ENCODE results near the gene COL3A1.

COL3A1 gene

DNA sequence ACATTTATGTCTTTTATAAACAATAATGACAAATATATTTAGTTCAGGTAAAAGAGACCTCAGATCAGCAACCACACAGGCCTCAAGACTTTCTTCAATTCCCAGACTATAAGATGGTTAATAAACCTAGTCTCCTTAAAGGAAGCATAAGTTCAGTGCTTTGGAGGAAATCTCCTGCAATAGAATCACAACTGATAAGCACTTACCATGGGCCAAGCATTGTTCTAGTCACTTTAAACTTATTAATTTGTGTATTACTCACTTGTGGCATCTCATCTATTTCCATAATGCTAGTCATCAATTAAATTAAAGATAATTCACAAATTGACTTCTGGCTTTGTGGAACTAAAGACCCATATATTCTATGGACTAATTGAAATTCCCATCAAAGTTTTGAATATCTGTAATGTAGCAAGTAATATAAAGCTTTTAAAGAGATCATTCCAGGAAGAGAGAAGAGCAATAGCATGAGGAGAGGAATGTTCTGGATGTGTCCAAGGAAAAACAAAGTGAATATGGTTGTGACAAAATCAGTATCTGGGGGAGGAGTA lies 42.2 kb downstream of the COL3A1 start:
- H3K9me3 ChIP-seq (ENCODE audit: control insufficient read depth, insufficient read depth, low read length), result no peaks in the 10 kb centered on the region
- no peaks in the 10 kb centered on the region for H3K36me3 ChIP-seq (ENCODE audit: control insufficient read depth, insufficient read depth, low read length)
- H3K4me1 ChIP-seq (ENCODE audit: control insufficient read depth, insufficient read depth, low read length), result peaks cover 12% of the 10 kb centered on the region; the same call in 1 of the 2 replicates
- no peak overlapping the region for H3K27ac ChIP-seq (ENCODE audit: low read depth, low read length)
- H3K4me3 ChIP-seq (ENCODE audit: low read depth, low read length), result no peak overlapping the region
- H3K27me3 ChIP-seq (ENCODE audit: control insufficient read depth, insufficient read depth, low read length), result no peaks in the 10 kb centered on the region
- no peak overlapping the region for H3K9ac ChIP-seq (ENCODE audit: low read depth, low read length)

DNA sequence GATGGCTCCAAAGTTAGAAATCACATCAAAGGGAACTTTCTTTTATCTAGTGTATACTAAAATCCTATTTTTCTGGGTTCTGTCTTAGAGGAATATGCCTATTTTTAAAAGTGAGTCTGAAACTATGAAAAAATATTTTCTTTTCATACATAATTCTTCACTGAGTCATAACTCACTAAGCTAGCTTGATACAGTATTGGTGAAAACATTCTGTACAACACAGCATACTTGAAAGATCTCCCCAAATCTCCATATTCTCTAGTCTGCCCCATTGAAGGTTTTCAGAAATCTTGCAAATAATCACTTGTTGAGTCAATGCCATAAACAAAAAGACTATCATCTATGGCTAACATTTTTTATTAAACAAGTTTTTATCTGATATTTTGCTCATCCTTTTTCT lies 44.5 kb downstream of the COL3A1 start:
- Histone ChIP-seq H3K4me1 (ENCODE audit: control insufficient read depth, insufficient read depth, low read length) (peaks cover 12% of the 10 kb centered on the region; the same call in 1 of the 2 replicates), H3K4me3 (ENCODE audit: low read depth, low read length) (no peak overlapping the region), H3K27ac (ENCODE audit: low read depth, low read length) (no peak overlapping the region)

DNA sequence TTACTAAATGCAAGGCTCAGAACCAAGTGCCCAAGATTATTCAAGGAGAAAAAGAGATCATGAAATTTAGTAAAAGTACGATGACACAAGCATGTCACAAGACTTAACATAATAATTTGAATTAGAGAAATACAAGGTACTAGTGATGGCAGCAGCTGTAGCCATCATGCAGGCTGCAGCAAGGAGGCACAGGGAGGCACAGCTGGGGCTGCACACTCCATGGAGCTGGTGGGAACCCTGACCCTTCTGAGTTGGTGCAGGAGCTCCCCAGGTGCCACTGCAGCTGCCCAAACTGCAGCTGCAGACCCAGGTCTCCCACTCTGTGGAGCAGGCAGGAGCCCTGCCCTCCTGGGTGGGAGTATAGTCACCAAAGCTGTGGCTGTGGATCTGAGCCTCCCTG lies 46.0 kb downstream of the COL3A1 start:
- no peak overlapping the region for H3K27ac ChIP-seq (ENCODE audit: low read depth, low read length)
- H3K27me3 ChIP-seq (ENCODE audit: control insufficient read depth, insufficient read depth, low read length), result no peaks in the 10 kb centered on the region
- H3K9me3 ChIP-seq (ENCODE audit: control insufficient read depth, insufficient read depth, low read length), result no peaks in the 10 kb centered on the region
- peaks cover 6% of the 10 kb centered on the region; the same call in 1 of the 2 replicates for H3K4me1 ChIP-seq (ENCODE audit: control insufficient read depth, insufficient read depth, low read length)
- H3K9ac ChIP-seq (ENCODE audit: low read depth, low read length), result no peak overlapping the region
- H3K4me3 ChIP-seq (ENCODE audit: low read depth, low read length), result no peak overlapping the region
- H3K36me3 ChIP-seq (ENCODE audit: control insufficient read depth, insufficient read depth, low read length), result no peaks in the 10 kb centered on the region

More for the DNA sequence above, 44.5 kb downstream of the COL3A1 start:
- Histone ChIP-seq H3K9me3 (ENCODE audit: control insufficient read depth, insufficient read depth, low read length) (no peaks in the 10 kb centered on the region), H3K36me3 (ENCODE audit: control insufficient read depth, insufficient read depth, low read length) (no peaks in the 10 kb centered on the region), H3K27me3 (ENCODE audit: control insufficient read depth, insufficient read depth, low read length) (no peaks in the 10 kb centered on the region), H3K9ac (ENCODE audit: low read depth, low read length) (no peak overlapping the region)

DNA sequence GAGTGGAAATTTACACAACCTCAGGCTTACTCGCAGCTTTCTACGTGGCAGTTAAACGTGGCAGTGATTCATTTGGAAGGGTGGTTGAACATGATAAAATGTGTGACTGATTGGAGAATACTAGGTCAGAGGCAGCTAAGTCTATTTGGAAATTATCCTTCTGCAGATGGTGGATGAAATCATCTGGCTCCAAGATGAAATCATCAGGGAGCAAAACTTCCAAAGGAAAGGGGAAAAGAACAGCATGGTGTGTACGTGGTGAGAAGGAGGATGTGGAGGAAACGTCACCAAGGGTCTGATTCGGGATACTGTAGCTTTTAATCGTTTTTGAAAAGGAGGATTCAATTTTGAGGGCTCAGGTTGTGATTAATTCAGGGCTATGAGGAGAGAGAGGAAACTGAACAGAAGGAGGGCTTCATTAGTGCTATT lies 47.9 kb downstream of the COL3A1 start:
- no peak overlapping the region for H3K9ac ChIP-seq (ENCODE audit: low read depth, low read length)
- no peak overlapping the region for H3K4me3 ChIP-seq (ENCODE audit: low read depth, low read length)
- H3K27ac ChIP-seq (ENCODE audit: low read depth, low read length), result no peak overlapping the region
- H3K9me3 ChIP-seq (ENCODE audit: control insufficient read depth, insufficient read depth, low read length), result no peaks in the 10 kb centered on the region
- no peaks in the 10 kb centered on the region for H3K36me3 ChIP-seq (ENCODE audit: control insufficient read depth, insufficient read depth, low read length)
- H3K4me1 ChIP-seq (ENCODE audit: control insufficient read depth, insufficient read depth, low read length), result no peaks in the 10 kb centered on the region
- no peaks in the 10 kb centered on the region for H3K27me3 ChIP-seq (ENCODE audit: control insufficient read depth, insufficient read depth, low read length)

DNA sequence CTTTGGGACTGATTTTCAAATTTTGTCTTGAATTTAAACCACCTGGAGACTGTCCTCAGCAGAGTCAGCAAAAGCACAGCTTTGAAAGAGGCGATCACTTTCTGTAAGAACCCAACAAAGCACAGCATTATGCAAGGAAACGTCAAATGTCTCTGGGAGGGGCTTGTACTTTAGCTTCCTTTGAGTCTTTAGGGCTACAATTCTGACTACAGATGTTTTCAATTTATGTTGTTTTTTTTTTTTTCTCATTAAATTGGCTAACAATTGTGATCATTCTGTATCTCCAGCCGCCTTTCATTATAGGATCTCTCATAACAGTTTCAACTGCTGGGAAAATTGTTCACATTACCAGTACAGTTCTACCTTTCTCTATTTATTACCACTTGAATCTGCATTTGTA lies 48.3 kb downstream of the COL3A1 start:
- H3K9ac ChIP-seq (ENCODE audit: low read depth, low read length), result no peak overlapping the region
- H3K4me3 ChIP-seq (ENCODE audit: low read depth, low read length), result no peak overlapping the region
- H3K9me3 ChIP-seq (ENCODE audit: control insufficient read depth, insufficient read depth, low read length), result no peaks in the 10 kb centered on the region
- H3K36me3 ChIP-seq (ENCODE audit: control insufficient read depth, insufficient read depth, low read length), result no peaks in the 10 kb centered on the region
- no peaks in the 10 kb centered on the region for H3K4me1 ChIP-seq (ENCODE audit: control insufficient read depth, insufficient read depth, low read length)
- H3K27me3 ChIP-seq (ENCODE audit: control insufficient read depth, insufficient read depth, low read length), result no peaks in the 10 kb centered on the region
- no peak overlapping the region for H3K27ac ChIP-seq (ENCODE audit: low read depth, low read length)

DNA sequence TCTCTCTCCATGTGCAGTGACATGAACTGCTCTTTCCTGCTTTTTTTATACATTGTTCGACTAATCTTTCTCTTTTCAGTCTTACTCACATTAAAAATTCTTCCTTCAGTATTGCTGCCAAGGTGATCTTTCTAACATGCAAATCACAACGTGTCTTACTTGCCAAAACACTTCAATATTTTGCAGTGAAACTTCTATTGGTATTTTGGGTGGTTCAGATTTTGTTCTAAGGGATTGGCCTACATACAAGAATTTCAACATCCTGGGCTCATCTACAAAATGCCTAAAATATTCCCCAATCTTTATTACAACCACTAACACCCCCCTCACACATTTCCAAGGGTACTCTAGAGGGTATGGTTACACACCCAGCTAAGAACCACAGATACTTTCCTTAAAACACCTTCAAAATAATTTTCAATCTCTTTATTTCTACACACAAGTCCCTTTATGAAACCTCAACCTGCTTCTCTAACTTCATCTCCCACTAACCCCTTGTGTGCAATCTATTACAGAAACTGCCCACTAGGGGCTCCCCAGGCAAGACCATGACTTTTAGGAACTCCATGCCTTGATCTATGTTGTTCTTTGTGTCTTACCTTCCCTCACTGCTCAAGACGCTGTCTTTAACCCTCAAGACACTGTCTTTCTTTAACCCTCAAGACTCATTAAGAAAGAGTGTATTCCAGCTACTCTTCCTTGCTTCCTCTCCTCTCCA lies 50.9 kb downstream of the COL3A1 start:
- Histone ChIP-seq H3K4me1 (ENCODE audit: control insufficient read depth, insufficient read depth, low read length) (no peaks in the 10 kb centered on the region), H3K27me3 (ENCODE audit: control insufficient read depth, insufficient read depth, low read length) (no peaks in the 10 kb centered on the region), H3K9me3 (ENCODE audit: control insufficient read depth, insufficient read depth, low read length) (no peaks in the 10 kb centered on the region), H3K4me3 (ENCODE audit: low read depth, low read length) (no peak overlapping the region), H3K27ac (ENCODE audit: low read depth, low read length) (no peak overlapping the region), H3K36me3 (ENCODE audit: control insufficient read depth, insufficient read depth, low read length) (no peaks in the 10 kb centered on the region), H3K9ac (ENCODE audit: low read depth, low read length) (no peak overlapping the region)

DNA sequence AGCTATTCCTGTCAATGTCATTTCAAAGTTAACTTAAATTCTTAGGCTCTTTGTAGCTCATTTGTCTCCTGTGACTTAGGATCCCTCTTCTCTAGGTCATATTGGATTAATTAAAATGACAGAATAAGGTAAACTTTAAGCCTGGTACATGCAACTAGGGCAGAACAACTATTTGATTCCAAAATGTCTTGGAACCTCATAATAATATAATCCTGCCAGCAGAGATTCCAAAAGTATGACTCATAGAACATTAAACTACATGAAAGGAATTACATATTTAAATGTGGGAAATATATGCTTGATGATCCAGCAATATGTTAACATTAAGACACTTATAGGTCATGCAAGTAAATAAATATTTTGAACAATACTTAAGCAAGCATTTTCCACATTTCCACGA lies 63.3 kb downstream of the COL3A1 start:
- H3K36me3 ChIP-seq (ENCODE audit: control insufficient read depth, insufficient read depth, low read length), result peaks cover 11% of the 10 kb centered on the region; the same call in 1 of the 2 replicates
- no peak overlapping the region for H3K4me3 ChIP-seq (ENCODE audit: low read depth, low read length)
- no peak overlapping the region for H3K9ac ChIP-seq (ENCODE audit: low read depth, low read length)
- no peaks in the 10 kb centered on the region for H3K27me3 ChIP-seq (ENCODE audit: control insufficient read depth, insufficient read depth, low read length)
- H3K9me3 ChIP-seq (ENCODE audit: control insufficient read depth, insufficient read depth, low read length), result no peaks in the 10 kb centered on the region
- no peaks in the 10 kb centered on the region for H3K4me1 ChIP-seq (ENCODE audit: control insufficient read depth, insufficient read depth, low read length)
- no peak overlapping the region for H3K27ac ChIP-seq (ENCODE audit: low read depth, low read length)

DNA sequence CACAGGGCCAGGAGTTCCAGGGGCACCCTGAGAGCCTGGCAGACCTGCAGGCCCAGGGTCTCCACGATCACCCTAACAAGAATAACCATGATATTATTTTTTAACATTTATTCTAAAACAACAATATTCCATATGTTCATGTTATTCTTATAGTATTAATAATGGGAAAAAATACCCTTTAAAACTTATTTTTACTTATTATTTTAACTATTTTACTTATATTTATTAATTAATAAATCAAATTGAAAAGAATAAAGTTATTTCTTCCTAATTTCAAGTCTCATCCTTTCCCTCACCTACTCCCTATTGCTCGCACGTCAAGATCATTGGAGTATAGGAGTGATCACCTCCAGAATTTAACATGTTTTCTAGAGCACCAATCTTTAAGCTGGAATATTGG lies 71.7 kb downstream of the COL3A1 start:
- Histone ChIP-seq H3K9ac (ENCODE audit: low read depth, low read length) (no peak overlapping the region), H3K4me3 (ENCODE audit: low read depth, low read length) (no peak overlapping the region), H3K36me3 (ENCODE audit: control insufficient read depth, insufficient read depth, low read length) (peaks cover 13% of the 10 kb centered on the region; the same call in 1 of the 2 replicates), H3K27me3 (ENCODE audit: control insufficient read depth, insufficient read depth, low read length) (no peaks in the 10 kb centered on the region), H3K27ac (ENCODE audit: low read depth, low read length) (no peak overlapping the region), H3K9me3 (ENCODE audit: control insufficient read depth, insufficient read depth, low read length) (no peaks in the 10 kb centered on the region), H3K4me1 (ENCODE audit: control insufficient read depth, insufficient read depth, low read length) (no peaks in the 10 kb centered on the region; the same call in 1 of the 2 replicates)

DNA sequence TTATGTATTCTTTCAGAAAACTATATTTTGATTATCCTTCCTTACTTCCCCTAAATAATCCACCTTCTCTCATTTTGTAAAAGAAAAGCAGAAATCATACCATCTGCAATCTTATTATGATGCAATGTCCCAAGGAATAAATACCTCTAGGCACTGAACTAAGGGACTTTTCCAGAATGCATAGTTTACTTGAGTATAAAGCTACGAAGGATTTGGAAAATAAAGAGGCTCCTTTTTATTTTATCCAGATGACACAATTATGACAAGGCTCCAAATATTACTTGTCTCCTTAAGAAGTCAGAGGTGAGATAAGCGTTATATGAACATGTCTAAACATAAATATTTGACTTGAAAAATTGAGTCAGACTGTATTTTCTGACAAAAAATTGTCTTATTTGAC lies 72.1 kb downstream of the COL3A1 start:
- Histone ChIP-seq H3K9ac (ENCODE audit: low read depth, low read length) (no peak overlapping the region), H3K27ac (ENCODE audit: low read depth, low read length) (no peak overlapping the region), H3K27me3 (ENCODE audit: control insufficient read depth, insufficient read depth, low read length) (no peaks in the 10 kb centered on the region), H3K4me3 (ENCODE audit: low read depth, low read length) (no peak overlapping the region), H3K9me3 (ENCODE audit: control insufficient read depth, insufficient read depth, low read length) (no peaks in the 10 kb centered on the region), H3K36me3 (ENCODE audit: control insufficient read depth, insufficient read depth, low read length) (peaks cover 10% of the 10 kb centered on the region; the same call in 1 of the 2 replicates), H3K4me1 (ENCODE audit: control insufficient read depth, insufficient read depth, low read length) (no peaks in the 10 kb centered on the region; the same call in 1 of the 2 replicates)

DNA sequence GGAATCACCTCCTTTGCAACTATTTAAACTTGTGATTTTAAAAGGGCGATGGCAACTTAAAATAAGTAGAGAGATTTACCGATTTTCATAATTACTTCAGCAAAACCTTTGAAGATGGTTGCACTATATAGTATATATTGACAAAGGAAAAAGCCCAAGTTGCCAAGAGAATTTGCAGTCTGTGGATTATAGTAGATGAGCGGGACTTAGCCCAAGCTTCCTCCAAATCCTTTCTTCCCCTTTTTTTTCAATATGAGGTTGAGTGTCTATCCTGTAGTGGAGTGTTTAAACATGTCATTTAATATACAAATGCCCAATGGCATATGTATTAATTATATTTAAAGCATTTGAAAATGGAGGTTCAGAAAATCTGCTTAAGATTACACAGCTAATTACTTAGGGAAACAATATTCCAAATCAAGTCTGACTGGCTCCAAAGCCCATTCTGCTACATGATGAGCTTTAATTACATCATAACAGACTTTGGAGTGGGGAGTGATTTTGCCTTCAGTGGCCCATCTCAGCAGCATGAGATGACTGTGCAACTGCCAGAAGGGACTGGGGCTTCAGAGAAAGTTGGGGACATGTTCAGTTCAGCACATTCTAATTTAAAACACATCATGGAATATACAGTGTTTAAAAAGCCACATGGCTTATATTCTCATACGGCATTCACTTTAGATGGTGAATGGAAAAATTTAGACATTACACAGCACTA lies 73.2 kb downstream of the COL3A1 start:
- Histone ChIP-seq H3K36me3 (ENCODE audit: control insufficient read depth, insufficient read depth, low read length) (peaks cover 6% of the 10 kb centered on the region; the same call in 1 of the 2 replicates), H3K27ac (ENCODE audit: low read depth, low read length) (no peak overlapping the region), H3K4me3 (ENCODE audit: low read depth, low read length) (no peak overlapping the region), H3K27me3 (ENCODE audit: control insufficient read depth, insufficient read depth, low read length) (no peaks in the 10 kb centered on the region), H3K9me3 (ENCODE audit: control insufficient read depth, insufficient read depth, low read length) (no peaks in the 10 kb centered on the region), H3K9ac (ENCODE audit: low read depth, low read length) (no peak overlapping the region), H3K4me1 (ENCODE audit: control insufficient read depth, insufficient read depth, low read length) (no peaks in the 10 kb centered on the region; the same call in 1 of the 2 replicates)

DNA sequence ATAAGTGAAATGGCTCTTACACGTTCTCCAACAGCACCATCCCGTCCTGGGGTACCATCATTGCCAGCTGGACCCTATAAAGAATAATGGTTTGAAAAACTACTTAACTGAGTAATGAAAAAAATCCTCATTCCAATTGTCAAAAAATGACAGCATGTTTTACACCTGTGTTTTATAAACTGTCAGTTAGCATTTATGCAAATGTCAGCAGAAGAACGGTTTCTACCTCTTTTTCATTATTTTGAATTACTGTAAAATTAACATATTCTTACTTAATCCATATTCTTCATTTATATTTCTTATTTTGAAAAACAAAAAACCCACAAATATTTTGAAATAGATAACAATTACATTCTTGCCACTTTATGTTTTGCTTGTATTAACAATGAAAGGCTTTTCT lies 74.0 kb downstream of the COL3A1 start:
- Histone ChIP-seq H3K4me3 (ENCODE audit: low read depth, low read length) (no peak overlapping the region), H3K36me3 (ENCODE audit: control insufficient read depth, insufficient read depth, low read length) (peaks cover 6% of the 10 kb centered on the region; the same call in 1 of the 2 replicates), H3K27me3 (ENCODE audit: control insufficient read depth, insufficient read depth, low read length) (no peaks in the 10 kb centered on the region), H3K27ac (ENCODE audit: low read depth, low read length) (no peak overlapping the region), H3K9me3 (ENCODE audit: control insufficient read depth, insufficient read depth, low read length) (no peaks in the 10 kb centered on the region), H3K4me1 (ENCODE audit: control insufficient read depth, insufficient read depth, low read length) (no peaks in the 10 kb centered on the region; the same call in 1 of the 2 replicates), H3K9ac (ENCODE audit: low read depth, low read length) (no peak overlapping the region)
